HepG2 (cell line): ENCODE measurements around the gene TPI1. TPM values are rescaled to one million over a fixed set of nuclear protein-coding genes. Genes with fewer than 3 reads are reported as not detected.

Experiments
- CBFB ChIP-seq: sonication (generic); formaldehyde crosslinking; IDR thresholded peaks from 2 replicates; pipeline ENCODE4 v1.4.0; 2020; ENCODE audit warnings: missing genetic modification reagents
- CBX5 ChIP-seq: sonication (generic); formaldehyde crosslinking; IDR thresholded peaks from 2 replicates; pipeline ENCODE4 v1.4.0; 2020; ENCODE audit warnings: missing genetic modification reagents, borderline replicate concordance
- GATAD1 ChIP-seq: IDR thresholded peaks from 2 replicates; pipeline ENCODE4 v1.6.1; 2016; ENCODE audit warnings: missing genetic modification reagents, missing compliant biosample characterization
- GPBP1L1 ChIP-seq: sonication (generic); formaldehyde crosslinking; IDR thresholded peaks from 2 replicates; pipeline ENCODE4 v1.5.0; 2020; ENCODE audit warnings: mild to moderate bottlenecking, missing genetic modification reagents
- HBP1 ChIP-seq: IDR thresholded peaks from 2 replicates; pipeline ENCODE4 v1.6.1; 2016; ENCODE audit warnings: low read depth, control low read depth
- IRF1 ChIP-seq: sonication (generic); formaldehyde crosslinking; IDR thresholded peaks from 2 replicates; pipeline ENCODE4 v1.4.0; 2020; ENCODE audit warnings: low read depth, mild to moderate bottlenecking, missing genetic modification reagents
- KAT7 ChIP-seq: IDR thresholded peaks from 2 replicates; pipeline ENCODE4 v1.6.1; 2018; ENCODE audit warnings: borderline replicate concordance, missing compliant biosample characterization
- PLSCR1 ChIP-seq: sonication (generic); formaldehyde crosslinking; IDR thresholded peaks from 2 replicates; pipeline ENCODE4 v1.5.0; 2020; ENCODE audit warnings: missing genetic modification reagents, mild to moderate bottlenecking, borderline replicate concordance
- POGZ ChIP-seq: sonication (generic); formaldehyde crosslinking; IDR thresholded peaks from 2 replicates; pipeline ENCODE4 v1.4.0; 2020; ENCODE audit warnings: mild to moderate bottlenecking, missing genetic modification reagents
- SRSF9 ChIP-seq: fragments of 200-400 bp; formaldehyde crosslinking; IDR thresholded peaks from 2 replicates; pipeline ENCODE4 v1.6.1; 2018; ENCODE audit warnings: borderline replicate concordance, mild to moderate bottlenecking, low read depth, low read length; ENCODE audit not compliant: insufficient read depth, poor library complexity, severe bottlenecking
- TFDP2 ChIP-seq: sonication (generic); formaldehyde crosslinking; IDR thresholded peaks from 2 replicates; pipeline ENCODE4 v1.4.0; 2020; ENCODE audit warnings: missing genetic modification reagents
- ZNF777 ChIP-seq: sonication (generic); formaldehyde crosslinking; IDR thresholded peaks from 2 replicates; pipeline ENCODE4 v1.4.0; 2020; ENCODE audit warnings: missing genetic modification reagents
- polyA plus RNA-seq, 8 experiments: library from polyadenylated mRNA; depleted of rRNA in 3 of 8; stranded (reverse) in 7 of 8; unstranded in 1 of 8; fragments of >200 nt; fragmentation: Illumina TruSeq in 4 of 8; extraction: Trizol in 4 of 8; gene quantifications; 2 replicates each; pipeline versions ENCODE4 v1.2.1 to v1.2.3, GENCODE V29; 2011 to 2016; ENCODE audit warnings: low read depth in 4 of 8, missing spikeins in 1 of 8, mixed read lengths in 1 of 8; ENCODE audit not compliant: insufficient read depth in 1 of 8
- total RNA-seq, 5 experiments: library from RNA; depleted of rRNA; stranded (reverse); fragments of >200 nt; fragmentation: Illumina TruSeq; extraction: Trizol; gene quantifications; 2 replicates each; pipeline ENCODE4 v1.2.3, GENCODE V29; 2016; ENCODE audit warnings: low read depth in 1 of 5

The TPI1 gene
- total and polyA plus RNA-seq, 2 of the 13 experiments (the other 11 are each of a cell fraction or from before 2014, with no cell fraction given), result 945 to 2,535 TPM

- TF ChIP-seq CBFB (CRISPR knock-in tag) (peak; percentile 72; the same call in 1 of the 2 replicates), ZNF777 (CRISPR knock-in tag) (no peak; the same call in 1 of the 2 replicates), IRF1 (CRISPR knock-in tag) (no peak), HBP1 (CRISPR knock-in tag) (peak; percentile 82), GPBP1L1 (CRISPR knock-in tag) (no peak), PLSCR1 (CRISPR knock-in tag) (no peak), KAT7 (peak; percentile 79; the same call in 1 of the 2 replicates), SRSF9 (no peak), POGZ (CRISPR knock-in tag) (peak; percentile 82), CBX5 (CRISPR knock-in tag) (0 out of 2 replicates have a peak, but pooled peaks have one; percentile 38), TFDP2 (CRISPR knock-in tag) (peak; percentile 95), GATAD1 (CRISPR knock-in tag) (peak; percentile 67)
Observed at GRCh38 chr12:6890789-6891645, 23.7 kb downstream of the TPI1 start (continued).
